Neutrophil (primary cell): ENCODE measurements around the gene OCEL1.
"Not testable (repeated sequence)": the region's sequence is repeated elsewhere in the genome, so short reads cannot be mapped to it uniquely, and the experiment has no call there.

Experiments used
- H3K27ac ChIP-seq: fragments of 200-600 bp; sonication (generic); 2 replicates; pipeline ENCODE4 v1.5.1; 2016; ENCODE audit warnings: mild to moderate bottlenecking, moderate library complexity
- H3K27me3 ChIP-seq: fragments of 200-600 bp; sonication (generic); 2 replicates; pipeline ENCODE4 v1.6.0; 2016; ENCODE audit warnings: mild to moderate bottlenecking
- H3K36me3 ChIP-seq: fragments of 200-600 bp; sonication (generic); 2 replicates; pipeline ENCODE4 v1.5.1; 2017
- H3K4me1 ChIP-seq, 2 experiments: fragments of 200-600 bp in 1 of 2; sonication (generic) in 1 of 2; 1 replicate in 1 of 2; 2 replicates in 1 of 2; pipeline versions ENCODE4 v1.5.1 to v1.6.1; 2013 to 2016; ENCODE audit warnings: low read depth in 1 of 2, low read length in 1 of 2, mild to moderate bottlenecking in 1 of 2, moderate library complexity in 1 of 2; ENCODE audit not compliant: control insufficient read depth in 1 of 2, insufficient read depth in 1 of 2
- H3K4me3 ChIP-seq, 2 experiments: fragments of 200-600 bp in 1 of 2; sonication (generic) in 1 of 2; 1 replicate in 1 of 2; 2 replicates in 1 of 2; pipeline ENCODE4 v1.5.1; 2013 to 2016; ENCODE audit warnings: low read depth in 1 of 2, low read length in 1 of 2, mild to moderate bottlenecking in 1 of 2, moderate library complexity in 1 of 2
- H3K9me3 ChIP-seq: fragments of 200-600 bp; sonication (generic); 2 replicates; pipeline ENCODE4 v1.5.1; 2016
- CTCF ChIP-seq: fragments of 200-600 bp; sonication (generic); IDR thresholded peaks from 2 replicates; pipeline ENCODE4 v1.5.1; 2016; ENCODE audit warnings: antibody characterized with exemption

Gene OCEL1

GRCh38 chr19:17184371-17184841, 41.6 kb upstream of the OCEL1 start:
- Histone ChIP-seq H3K4me3 (peak overlapping the region; percentile 4 to 36), H3K36me3 (peaks cover 99% of the 10 kb centered on the region), H3K9me3 (no peaks in the 10 kb centered on the region), H3K4me1 (peaks cover 24 to 25% of the 10 kb centered on the region in 2 experiments), H3K27me3 (no peaks in the 10 kb centered on the region), H3K27ac (peak overlapping the region; percentile 86)
- no peak for TF ChIP-seq CTCF

GRCh38 chr19:17185590-17185989, 40.4 kb upstream of the OCEL1 start:
- peaks cover 99% of the 10 kb centered on the region for H3K36me3 ChIP-seq

GRCh38 chr19:17191736-17192135, 34.3 kb upstream of the OCEL1 start:
- H3K9me3 ChIP-seq = peaks cover 12% of the 10 kb centered on the region
- peaks cover 100% of the 10 kb centered on the region for H3K36me3 ChIP-seq
- not testable (repeated sequence) for H3K27ac ChIP-seq, H3K27me3 ChIP-seq, H3K4me3 ChIP-seq, H3K4me1 ChIP-seq

More at GRCh38 chr19:17185590-17185989, 40.4 kb upstream of the OCEL1 start:
- Histone ChIP-seq H3K4me1 (peaks cover 24 to 25% of the 10 kb centered on the region in 2 experiments), H3K27me3 (no peaks in the 10 kb centered on the region), H3K9me3 (peaks cover under 1% of the 10 kb centered on the region), H3K4me3 (no peak overlapping the region), H3K27ac (no peak overlapping the region)
- TF ChIP-seq CTCF = no peak

- Histone ChIP-seq H3K9me3 (peaks cover 12% of the 10 kb centered on the region), H3K27ac (no peak overlapping the region), H3K36me3 (peaks cover 100% of the 10 kb centered on the region), H3K4me3 (no peak overlapping the region), H3K4me1 (no peaks in the 10 kb centered on the region), H3K27me3 (no peaks in the 10 kb centered on the region)
- no peak for TF ChIP-seq CTCF
Observed at GRCh38 chr19:17192751-17193150, 33.3 kb upstream of the OCEL1 start.

GRCh38 chr19:17194608-17195007, 31.4 kb upstream of the OCEL1 start:
- no peaks in the 10 kb centered on the region for H3K4me1 ChIP-seq
- no peak for TF ChIP-seq CTCF
- no peaks in the 10 kb centered on the region for H3K27me3 ChIP-seq
- peaks cover 12% of the 10 kb centered on the region for H3K9me3 ChIP-seq
- H3K4me3 ChIP-seq = no peak overlapping the region
- H3K27ac ChIP-seq = no peak overlapping the region
- H3K36me3 ChIP-seq = peaks cover 100% of the 10 kb centered on the region

- H3K36me3 ChIP-seq = peaks cover 100% of the 10 kb centered on the region
- H3K27ac ChIP-seq = no peak overlapping the region
- H3K27me3 ChIP-seq = no peaks in the 10 kb centered on the region
Observed at GRCh38 chr19:17195106-17195505, 30.9 kb upstream of the OCEL1 start.

More at GRCh38 chr19:17195106-17195505, 30.9 kb upstream of the OCEL1 start:
- Histone ChIP-seq H3K4me3 (no peak overlapping the region), H3K4me1 (no peaks in the 10 kb centered on the region), H3K9me3 (peaks cover 12% of the 10 kb centered on the region)
- TF ChIP-seq CTCF = no peak
